Measurements from ENCODE around the gene MMEL1.
"Not testable (repeated sequence)": the region's sequence is repeated elsewhere in the genome, so short reads cannot be mapped to it uniquely, and the experiment has no call there.

GRCh38 chr1:2671656-2672055 is 38.8 kb upstream of the MMEL1 start:
- not testable (repeated sequence) for TF ChIP-seq POLR2A, CTCF (IDR thresholded peaks at IDR 0.05)

Data from sigmoid colon (tissue), 3 donors.